Endothelial cell of umbilical vein (primary cell): Measurements from ENCODE around the gene EPB41L2. TPM values are rescaled to one million over a fixed set of nuclear protein-coding genes. Genes with fewer than 3 reads are reported as not detected.

Source experiments
- BruUV-seq: library from RNA; stranded (reverse); fragments of 400-500 nt; replicated peaks from 2 replicates; lab custom pipeline; 2021; lab: Mats Ljungman, UMichigan
- CTCF ChIA-PET: fragments of 300-600, 350-600 bp; sonication (Branson Sonifier 250); formaldehyde crosslinking; loops from one replicate; lab custom pipeline; 2021; ENCODE audit warnings: antibody characterized with exemption, inconsistent platforms; lab: Charles Lee
- POLR2A ChIA-PET: fragments of 300-600, 350-600 bp; sonication (Branson Sonifier 250); formaldehyde crosslinking; loops from one replicate; lab custom pipeline; 2021; ENCODE audit warnings: antibody characterized with exemption, inconsistent platforms; lab: Charles Lee
- DNase-seq: peaks from one replicate; pipeline ENCODE4 v3.0.0-alpha.2; 2011; ENCODE audit warnings: low read depth, low spot score
- FAIRE-seq: peaks from 2 replicates; lab custom pipeline; 2011; peaks lifted over from hg19 to GRCh38; lab: Jason Lieb, UNC
- H2AFZ ChIP-seq: 2 replicates; pipeline ENCODE4 v1.6.0; 2012; ENCODE audit warnings: low read depth, low read length, control low read depth, inconsistent platforms
- H3K27ac ChIP-seq: 2 replicates; pipeline ENCODE4 v1.5.1; 2011; ENCODE audit warnings: low read depth, mild to moderate bottlenecking, control low read depth, low read length, moderate library complexity; ENCODE audit not compliant: insufficient read depth
- H3K27me3 ChIP-seq, 2 experiments: 2 replicates each; pipeline versions ENCODE4 v1.6.0 to v1.6.1; 2011; ENCODE audit warnings: low read length in 2 of 2, mixed read lengths in 1 of 2; ENCODE audit not compliant: control insufficient read depth in 2 of 2, insufficient read depth in 2 of 2
- H3K36me3 ChIP-seq, 2 experiments: 2 replicates in 1 of 2; 3 replicates in 1 of 2; pipeline ENCODE4 v1.5.1; 2011; ENCODE audit warnings: low read length in 2 of 2, mild to moderate bottlenecking in 1 of 2, moderate library complexity in 1 of 2; ENCODE audit not compliant: control insufficient read depth in 2 of 2, insufficient read depth in 2 of 2; ENCODE audit errors: extremely low read depth in 1 of 2
- H3K4me1 ChIP-seq: 3 replicates; pipeline ENCODE4 v1.5.1; 2011; ENCODE audit warnings: mild to moderate bottlenecking, low read length; ENCODE audit not compliant: control insufficient read depth, insufficient read depth; ENCODE audit errors: extremely low read depth
- H3K4me2 ChIP-seq: 2 replicates; pipeline ENCODE4 v1.6.1; 2011; ENCODE audit warnings: low read length, control low read depth, mixed read lengths; ENCODE audit not compliant: insufficient read depth
- H3K4me3 ChIP-seq, 3 experiments: fragments of 200-600 bp in 1 of 3; sonication (generic), shearing (Covaris generic) in 1 of 3; replicated peaks in 1 of 3; 2 replicates each; pipeline ENCODE4 v1.5.1; 2011 to 2016; ENCODE audit warnings: control low read depth in 3 of 3, low read length in 3 of 3, mild to moderate bottlenecking in 2 of 3, inconsistent platforms in 1 of 3, low read depth in 1 of 3, moderate library complexity in 1 of 3; ENCODE audit not compliant: insufficient read depth in 1 of 3
- H3K79me2 ChIP-seq: 2 replicates; pipeline ENCODE4 v1.6.0; 2012; ENCODE audit warnings: low read length, inconsistent platforms; ENCODE audit not compliant: control insufficient read depth, insufficient read depth
- H3K9ac ChIP-seq: replicated peaks from 2 replicates; pipeline ENCODE3; 2011; ENCODE audit warnings: low read length, control low read depth; ENCODE audit not compliant: insufficient read depth; ENCODE audit errors: extremely low read depth
- H3K9me1 ChIP-seq: replicated peaks from 3 replicates; pipeline ENCODE4 v1.6.0; 2011; ENCODE audit warnings: mild to moderate bottlenecking, low read length; ENCODE audit not compliant: control insufficient read depth, insufficient read depth; ENCODE audit errors: extremely low read depth
- H3K9me3 ChIP-seq: replicated peaks from 2 replicates; pipeline ENCODE4 v1.5.1; 2012; ENCODE audit warnings: low read length, inconsistent platforms; ENCODE audit not compliant: control insufficient read depth, insufficient read depth
- H4K20me1 ChIP-seq: replicated peaks from 2 replicates; pipeline ENCODE3; 2011; ENCODE audit warnings: mild to moderate bottlenecking, low read length; ENCODE audit not compliant: control insufficient read depth, insufficient read depth; ENCODE audit errors: extremely low read depth
- CTCF ChIP-seq, 2 donors: IDR thresholded peaks; 1 replicate in 1 of 2; 2 replicates in 1 of 2; pipeline ENCODE4 v1.5.1; 2011; ENCODE audit warnings: low read length in 2 of 2, mild to moderate bottlenecking in 2 of 2, moderate library complexity in 2 of 2, control low read depth in 1 of 2, inconsistent platforms in 1 of 2, low read depth in 1 of 2; ENCODE audit not compliant: insufficient read depth in 1 of 2; ENCODE audit errors: extremely low read depth in 1 of 2
- EZH2 ChIP-seq: IDR thresholded peaks from 2 replicates; pipeline ENCODE4 v1.6.1; 2012; ENCODE audit warnings: borderline replicate concordance, low read depth, mild to moderate bottlenecking, moderate library complexity, low read length, inconsistent platforms; ENCODE audit not compliant: severe bottlenecking
- FOS ChIP-seq: IDR thresholded peaks from 2 replicates; pipeline ENCODE4 v1.6.1; 2011; ENCODE audit warnings: mild to moderate bottlenecking, low read length, moderate library complexity, borderline replicate concordance; ENCODE audit not compliant: insufficient read depth
- GATA2 ChIP-seq: IDR thresholded peaks from 2 replicates; pipeline ENCODE4 v1.7.0; 2011; ENCODE audit warnings: low read depth, mild to moderate bottlenecking, moderate library complexity, mixed read lengths, low read length; ENCODE audit not compliant: insufficient read length, insufficient read depth
- JUN ChIP-seq: IDR thresholded peaks from 2 replicates; pipeline ENCODE4 v1.6.1; 2011; ENCODE audit warnings: borderline replicate concordance, low read depth; ENCODE audit not compliant: insufficient read length, insufficient read depth
- MAX ChIP-seq: IDR thresholded peaks from 2 replicates; pipeline ENCODE4 v1.6.1; 2011; ENCODE audit not compliant: insufficient read depth, insufficient read length
- MYC ChIP-seq: IDR thresholded peaks from one replicate; pipeline ENCODE4 v1.6.1; 2011; ENCODE audit warnings: mild to moderate bottlenecking, low read depth, low read length
- POLR2A ChIP-seq: IDR thresholded peaks from 2 replicates; pipeline ENCODE4 v1.6.1; 2012; ENCODE audit warnings: low read depth, mild to moderate bottlenecking, control low read depth, low read length
- dilution Hi-C: fragments of 300-500 bp; cut with MboI; formaldehyde crosslinking; loops from one replicate; pipeline ENCODE4 v1.15.0; 2019; ENCODE audit warnings: low sequenced_read_pairs; ENCODE audit not compliant: extremely low pct_ligation_motif_present
- intact Hi-C: fragments of 100-400 bp; cut with micrococcal nuclease; formaldehyde crosslinking; loops from one replicate; pipeline ENCODE4 v1.10.0; 2022
- polyA plus RNA-seq, 4 experiments: library from polyadenylated mRNA; depleted of rRNA in 3 of 4; stranded (reverse) in 3 of 4; unstranded in 1 of 4; fragments of >200 nt; gene quantifications; 2 replicates each; pipeline versions ENCODE4 v1.2.1 to v1.2.3, GENCODE V29; 2011 to 2012; ENCODE audit warnings: missing spikeins in 1 of 4
- total RNA-seq: library from RNA; stranded (reverse); gene quantifications from 2 replicates; pipeline ENCODE4 v1.2.3, GENCODE V29; 2021

The EPB41L2 gene
- total and polyA plus RNA-seq, 2 donors (not counting 3 experiments of a cell fraction or from before 2014, with no cell fraction given) = 26.5 to 87.7 TPM

GRCh38 chr6:131022691-131023090 lies 40.4 kb downstream of the EPB41L2 start:
- no peak for TF ChIP-seq EZH2
- TF ChIP-seq GATA2 = no peak
- no peak for TF ChIP-seq MYC
- no peak for TF ChIP-seq FOS
- no peak for TF ChIP-seq CTCF (IDR thresholded peaks at IDR 0.05; ENCODE audit: extremely low read depth in 1 of 2, insufficient read depth in 1 of 2, low read depth in 1 of 2, low read length in 2 of 2)
- TF ChIP-seq POLR2A = no peak
- no peak for TF ChIP-seq JUN
- no peak for TF ChIP-seq MAX
- H3K4me2 ChIP-seq = no peak overlapping the region
- ChIA-PET POLR2A (no interaction called here), CTCF (no interaction called here)
- no peak overlapping the region for H3K9ac ChIP-seq
- no peaks in the 10 kb centered on the region for H3K27me3 ChIP-seq
- no peak overlapping the region for H2AFZ ChIP-seq
- no peaks in the 10 kb centered on the region for H3K9me1 ChIP-seq
- H3K36me3 ChIP-seq = no peaks in the 10 kb centered on the region
- dilution Hi-C loops (no loop called here), intact Hi-C loops (no loop called here)
- peaks cover 48% of the 10 kb centered on the region for H3K79me2 ChIP-seq
- no peaks in the 10 kb centered on the region for H4K20me1 ChIP-seq
- peaks cover 4% of the 10 kb centered on the region for H3K4me1 ChIP-seq
- no peaks in the 10 kb centered on the region for H3K9me3 ChIP-seq
- BruUV-seq = no TSS peak
- FAIRE-seq (no peak), DNase-seq (no peak)
- no peak overlapping the region for H3K27ac ChIP-seq
- no peak overlapping the region for H3K4me3 ChIP-seq
